Measurements from ENCODE around the gene STXBP6.
A peak's percentile ranks its signal among the peaks of the same experiment; 100 is the strongest.

STXBP6 gene

DNA sequence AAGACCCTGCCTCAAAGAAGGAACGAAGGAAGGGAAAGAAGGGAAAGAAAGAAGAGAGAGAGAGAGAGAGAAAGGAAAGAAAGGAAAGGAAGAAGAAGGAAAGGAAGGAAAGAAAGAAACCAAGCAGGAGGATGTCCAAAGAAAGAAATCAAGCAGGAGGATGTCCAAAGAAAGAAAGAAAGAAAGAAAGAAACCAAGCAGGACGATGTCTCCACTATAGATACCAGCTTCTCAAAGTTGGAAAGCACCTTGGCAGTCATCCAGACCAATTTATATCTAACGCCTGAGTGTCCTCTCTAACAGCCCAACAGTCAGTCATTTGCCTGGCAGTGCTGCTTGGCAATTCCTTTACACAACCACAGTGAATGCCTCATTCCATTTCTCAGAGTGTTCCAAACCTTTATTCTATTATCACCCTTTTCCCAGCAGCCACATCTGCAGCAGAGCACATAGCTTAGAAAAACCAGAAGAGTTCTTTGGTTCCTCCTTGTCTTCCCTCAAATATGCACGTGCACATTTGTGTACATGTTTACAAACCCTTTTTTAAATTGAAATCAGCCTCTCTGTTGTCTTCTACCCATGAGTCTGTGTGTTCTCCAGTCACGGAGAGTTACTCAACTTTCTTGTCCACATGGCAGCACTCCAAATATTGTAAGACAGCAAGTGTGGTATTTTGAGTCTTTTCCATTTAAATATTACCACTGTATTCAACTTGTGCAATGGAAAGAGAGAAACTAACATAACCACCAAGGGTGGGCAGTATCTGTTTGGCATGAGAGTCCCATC lies 138.4 kb downstream of the STXBP6 start:
- peak; percentile 84 for DNase-seq

DNA sequence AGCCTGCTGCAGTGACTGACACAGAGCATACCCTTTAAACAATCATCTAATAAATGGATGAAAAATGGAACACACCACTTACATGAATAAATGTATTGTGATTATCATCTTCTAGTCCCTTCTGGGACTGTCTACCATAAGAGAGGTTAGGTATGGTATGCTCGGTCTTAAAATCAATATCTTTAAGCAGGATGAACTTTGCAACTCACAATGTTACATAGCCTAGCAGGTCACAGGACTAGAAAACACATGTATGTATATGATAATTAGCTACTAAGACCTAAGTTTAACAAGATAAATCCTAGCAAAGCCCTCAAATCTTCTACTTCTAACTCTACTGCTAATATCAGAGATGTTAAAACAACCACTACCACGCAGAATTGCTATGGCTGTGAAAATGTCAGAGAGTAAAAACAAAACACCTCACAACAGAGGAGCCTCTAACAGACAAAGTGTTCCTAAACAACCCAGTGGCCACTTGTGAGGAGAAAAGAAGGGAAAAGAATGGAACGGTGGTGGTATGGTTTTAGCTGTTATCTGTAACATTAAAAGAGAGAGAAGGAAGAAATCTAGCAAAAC lies 139.4 kb downstream of the STXBP6 start:
- no peak for DNase-seq

DNA sequence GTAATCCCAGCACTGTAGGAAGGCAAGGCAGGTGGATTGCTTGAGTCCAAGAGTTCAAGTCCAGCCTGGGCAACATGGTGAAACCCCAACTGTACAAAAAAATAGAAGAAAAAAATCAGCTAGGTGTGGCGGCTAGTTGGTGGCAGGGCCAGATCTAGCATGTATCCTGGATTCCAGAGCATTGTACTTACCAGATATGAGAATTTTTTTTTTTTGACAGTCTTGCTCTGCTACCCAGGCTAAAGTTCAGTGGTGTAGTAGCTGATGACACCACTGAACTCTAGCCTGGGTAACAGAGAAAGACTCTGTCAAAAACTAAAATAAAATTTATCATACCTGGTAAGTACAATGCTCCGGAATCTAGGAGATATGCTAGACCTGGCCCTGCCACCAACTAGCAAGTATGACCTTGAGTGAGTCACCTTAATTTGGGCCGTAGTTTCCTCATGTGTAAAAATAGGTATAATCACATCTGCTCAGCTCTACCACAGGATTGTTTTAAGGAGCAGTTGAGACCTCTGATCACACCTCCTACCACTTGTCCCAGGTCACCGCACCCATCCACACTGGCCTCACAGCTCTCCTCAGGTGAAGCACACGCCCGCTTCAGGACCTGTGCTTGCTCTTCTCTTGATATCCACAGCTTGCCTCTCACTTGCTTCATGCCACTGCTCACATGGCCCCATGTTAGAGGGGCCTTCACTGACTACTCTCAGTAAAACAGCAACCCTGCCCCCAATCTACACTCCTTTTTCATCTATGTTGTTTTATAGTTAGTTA lies 140.2 kb downstream of the STXBP6 start:
- peak; percentile 35 for DNase-seq

- DNase-seq = no peak
Observed at GRCh38 chr14:24908592-24909236, 141.2 kb downstream of the STXBP6 start.

DNA sequence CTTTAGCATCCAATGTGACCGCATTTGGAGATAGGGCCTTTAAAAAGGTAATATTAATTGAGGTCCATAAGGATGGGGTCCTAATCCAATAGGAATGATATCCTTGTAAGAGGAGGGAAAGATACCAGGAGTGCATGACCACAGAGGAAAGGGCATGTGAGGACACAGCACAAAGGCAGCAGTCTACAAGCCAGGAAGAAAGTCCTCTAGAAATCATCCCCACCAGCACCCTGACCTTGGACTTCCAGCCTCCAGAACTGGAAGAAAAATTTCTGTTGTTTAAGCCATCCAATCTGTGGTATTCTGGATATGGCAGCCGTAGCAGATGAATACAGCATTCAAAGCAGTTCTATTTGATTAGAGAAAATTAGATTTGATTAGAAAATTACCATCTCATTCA lies 145.4 kb downstream of the STXBP6 start:
- DNase-seq = no peak

DNA sequence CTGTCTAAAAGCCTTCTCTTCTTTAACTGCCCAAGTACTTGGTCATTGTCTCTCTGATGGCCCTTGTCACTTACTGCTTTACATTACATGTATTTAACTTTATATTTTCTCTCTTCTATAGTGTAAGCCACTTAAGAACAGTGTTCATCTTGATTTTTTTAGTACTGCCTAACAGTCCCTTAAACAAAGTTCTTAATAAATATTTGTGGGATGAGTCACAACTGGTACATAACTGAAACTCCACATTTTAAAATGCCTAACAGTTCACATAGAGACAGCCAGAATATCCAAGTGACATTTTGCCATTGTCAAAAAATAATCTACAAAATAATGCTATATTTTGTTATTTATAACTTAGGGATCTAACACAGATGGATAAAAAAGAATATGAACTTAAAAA lies 146.6 kb downstream of the STXBP6 start:
- no peak for DNase-seq

GRCh38 chr14:24900269-24901100 lies 149.5 kb downstream of the STXBP6 start:
- DNase-seq = no peak

GRCh38 chr14:24897793-24898192 lies 152.2 kb downstream of the STXBP6 start:
- DNase-seq = no peak

- DNase-seq = no peak
Observed at GRCh38 chr14:24895622-24896021, 154.3 kb downstream of the STXBP6 start.

DNA sequence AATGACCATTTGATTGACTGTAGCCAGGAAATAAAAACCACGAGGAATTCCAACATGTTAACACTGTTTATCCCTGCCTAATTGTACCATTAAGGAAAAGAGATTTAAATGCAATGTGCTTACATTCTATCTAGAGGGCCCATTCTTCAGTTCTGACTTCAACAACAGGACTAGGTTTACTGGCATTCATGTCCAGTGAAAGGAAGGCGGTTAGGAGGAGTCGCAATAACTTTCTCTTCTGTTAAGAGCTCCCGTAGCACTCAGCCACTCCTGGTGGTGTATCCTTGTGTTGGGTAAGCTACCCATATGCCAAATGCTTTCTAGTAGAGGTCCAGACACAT lies 154.7 kb downstream of the STXBP6 start:
- DNase-seq = peak; percentile 43

GRCh38 chr14:24894583-24895242 lies 155.2 kb downstream of the STXBP6 start:
- DNase-seq = no peak

DNA sequence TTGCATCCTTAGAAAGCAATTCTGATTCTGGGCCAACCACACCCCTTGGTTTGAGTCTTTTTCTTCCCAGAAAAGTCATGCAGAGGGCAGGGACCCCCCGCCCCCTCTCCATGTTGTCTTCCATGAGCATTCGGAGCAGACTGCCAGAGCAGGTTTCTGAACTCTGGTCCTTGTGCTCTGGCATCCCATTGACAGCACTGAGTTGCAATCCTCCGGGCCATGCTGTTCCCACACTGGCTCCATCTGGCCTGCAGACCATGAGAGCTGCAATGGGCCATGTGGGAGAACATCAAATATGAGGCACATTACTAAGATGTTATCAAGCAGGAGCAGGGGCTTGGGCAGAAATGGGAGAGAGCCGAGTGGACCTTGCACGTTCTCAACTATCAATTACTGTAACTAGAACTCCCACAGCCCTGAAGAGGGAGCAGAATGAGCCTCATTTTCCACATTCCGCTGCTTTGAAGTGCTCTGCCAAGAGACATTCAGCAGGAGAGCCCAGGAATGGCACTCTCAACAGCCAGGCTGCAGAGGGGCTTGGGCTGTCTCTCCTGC lies 157.4 kb downstream of the STXBP6 start:
- DNase-seq = peak; percentile 62

GRCh38 chr14:24891987-24892496 lies 157.9 kb downstream of the STXBP6 start:
- DNase-seq = no peak

- DNase-seq = no peak
Observed at GRCh38 chr14:24890716-24891115, 159.2 kb downstream of the STXBP6 start.

DNA sequence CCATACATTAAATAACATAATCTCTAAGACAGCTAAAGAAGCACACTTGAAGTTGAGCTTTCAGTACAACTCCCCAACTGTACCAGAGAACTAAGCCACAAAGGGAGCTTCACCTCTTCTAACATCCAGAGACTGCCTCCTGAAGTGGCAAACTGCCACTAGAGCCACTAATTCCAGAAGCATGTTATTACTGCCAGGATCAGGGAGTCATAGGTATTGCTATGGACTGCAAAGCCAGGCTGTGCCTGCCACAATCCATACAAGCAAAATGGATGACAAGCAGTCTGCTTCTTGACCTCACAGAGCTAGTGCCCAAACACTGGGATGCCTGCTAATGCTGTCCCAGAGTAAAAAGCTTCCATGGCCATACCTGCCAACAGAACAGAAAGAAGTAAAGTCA lies 160.1 kb downstream of the STXBP6 start:
- no peak for DNase-seq

DNA sequence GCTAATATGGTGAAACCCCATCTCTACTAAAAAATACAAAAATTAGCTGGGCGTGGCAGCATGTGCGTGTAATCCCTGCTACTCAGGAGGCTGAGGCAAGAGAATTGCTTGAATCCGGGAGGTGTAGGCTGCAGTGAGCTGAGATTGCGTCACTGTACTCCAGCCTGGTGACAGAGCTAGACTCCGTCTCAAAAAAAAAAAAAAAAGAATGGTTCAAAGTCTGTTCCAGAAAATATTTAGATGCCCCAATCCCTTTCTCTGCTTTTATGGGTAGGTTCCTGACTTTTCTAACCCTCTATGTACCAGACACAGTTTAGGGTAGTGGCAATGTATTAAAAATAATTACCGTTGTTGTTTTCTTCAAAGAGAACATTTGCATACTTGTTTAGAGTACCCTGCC lies 161.4 kb downstream of the STXBP6 start:
- DNase-seq = no peak

- DNase-seq = no peak
Observed at GRCh38 chr14:24887623-24888304, 162.2 kb downstream of the STXBP6 start.

DNA sequence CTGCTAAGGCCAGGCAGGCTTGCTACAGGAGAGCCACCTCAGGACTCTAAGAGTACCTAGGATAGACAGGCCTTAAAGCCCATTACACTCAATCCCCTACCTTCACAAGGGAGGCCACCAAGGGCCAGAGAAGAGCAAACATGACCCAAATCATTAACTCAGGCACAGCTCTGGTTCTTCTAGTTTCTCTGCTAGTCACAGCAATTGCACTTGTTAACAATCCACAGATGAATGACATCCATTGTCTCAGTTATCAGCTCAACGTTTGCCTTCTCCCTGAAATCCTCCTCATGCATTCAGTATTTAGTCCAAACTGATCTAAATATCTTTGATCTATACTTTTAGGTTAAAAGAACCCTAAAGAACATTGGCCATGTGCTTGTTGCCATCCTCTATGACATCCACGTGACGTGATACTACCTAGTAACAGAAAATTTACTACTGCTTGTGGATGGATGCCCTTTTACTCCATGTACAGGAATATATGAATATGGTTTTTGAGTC lies 164.5 kb downstream of the STXBP6 start:
- no peak for DNase-seq

DNA sequence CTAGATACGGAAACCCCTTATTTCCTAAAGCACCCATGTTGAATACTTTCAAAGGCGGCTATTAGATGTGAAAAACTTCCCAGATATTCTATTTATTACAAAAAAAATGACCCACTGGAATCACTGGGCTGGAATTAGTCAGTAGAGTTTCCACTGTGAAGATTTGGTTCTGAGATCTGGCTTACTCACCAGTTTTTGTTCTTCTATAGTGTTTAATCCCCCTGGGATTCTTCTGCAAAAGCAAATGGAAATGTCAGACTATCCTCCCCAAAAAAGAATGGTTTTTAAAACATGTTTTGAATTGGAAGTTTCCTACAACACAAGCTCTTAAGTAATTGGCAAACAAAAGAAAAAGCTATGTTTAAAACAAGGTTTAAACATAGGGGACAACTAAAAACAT lies 166.4 kb downstream of the STXBP6 start:
- no peak for DNase-seq

- DNase-seq = no peak
Observed at GRCh38 chr14:24881116-24881893, 168.6 kb downstream of the STXBP6 start.
